GM12878 (cell line): ENCODE data around the gene B3GALNT1. TPM values are rescaled to one million over a fixed set of nuclear protein-coding genes. Genes with fewer than 3 reads are reported as not detected.

Source experiments
- ATAC-seq: fragments of 200-7000 bp; cut with Tn5 transposase; 3 replicates; pipeline ENCODE4 v1.9.1; 2020; ENCODE audit warnings: mild to moderate bottlenecking, moderate library complexity
- BruUV-seq: library from RNA; stranded (reverse); fragments of 400-500 nt; replicated peaks from 2 replicates; lab custom pipeline; 2021; lab: Mats Ljungman, UMichigan
- CTCF ChIA-PET: fragments of 300-600 bp; sonication (Branson Sonifier 250); formaldehyde crosslinking; extraction: SDS; loops from one replicate; lab custom pipeline; 2021; ENCODE audit warnings: inconsistent platforms; lab: Yijun Ruan, JAX
- POLR2A ChIA-PET: fragments of 350-600 bp; formaldehyde crosslinking; extraction: SDS; loops from one replicate; lab custom pipeline; 2021; ENCODE audit warnings: inconsistent platforms; lab: Charles Lee
- RAD21 ChIA-PET: fragments of 300-600 bp; sonication (Branson Sonifier 250); formaldehyde crosslinking; loops from one replicate; lab custom pipeline; 2023; ENCODE audit warnings: antibody characterized with exemption; ENCODE audit not compliant: unreplicated experiment; lab: Charles Lee
- SMC1A ChIA-PET: fragments of 300-600 bp; sonication (Branson Sonifier 250); formaldehyde crosslinking; loops from one replicate; lab custom pipeline; 2023; ENCODE audit not compliant: unreplicated experiment, uncharacterized antibody; lab: Charles Lee
- DNase-seq: peaks from one replicate; pipeline ENCODE4 v3.0.0-alpha.2; 2011; ENCODE audit warnings: low read depth, low spot score
- FAIRE-seq: peaks from 3 replicates; lab custom pipeline; 2011; peaks lifted over from hg19 to GRCh38; lab: Jason Lieb, UNC
- H2AFZ ChIP-seq: 2 replicates; pipeline ENCODE4 v1.6.0; 2011; ENCODE audit warnings: low read depth, low read length, control low read depth; ENCODE audit not compliant: control insufficient read depth
- H3K27ac ChIP-seq: 2 replicates; pipeline ENCODE4 v1.5.1; 2011; ENCODE audit warnings: control low read depth; ENCODE audit not compliant: control insufficient read depth, insufficient read depth
- H3K27me3 ChIP-seq, 2 experiments: replicated peaks in 1 of 2; 2 replicates each; pipeline versions ENCODE4 v1.6.0 to v1.6.1; 2011; ENCODE audit warnings: low read length in 1 of 2; ENCODE audit not compliant: control insufficient read depth in 2 of 2, insufficient read depth in 2 of 2
- H3K36me3 ChIP-seq, 2 experiments: 2 replicates each; pipeline ENCODE4 v1.5.1; 2011; ENCODE audit warnings: low read length in 1 of 2; ENCODE audit not compliant: control insufficient read depth in 2 of 2, insufficient read depth in 2 of 2
- H3K4me1 ChIP-seq: 2 replicates; pipeline ENCODE4 v1.6.1; 2011; ENCODE audit warnings: mild to moderate bottlenecking, low read length, moderate library complexity, mixed read lengths; ENCODE audit not compliant: control insufficient read depth, insufficient read depth
- H3K4me2 ChIP-seq: 2 replicates; pipeline ENCODE4 v1.6.0; 2011; ENCODE audit warnings: control low read depth; ENCODE audit not compliant: control insufficient read depth, insufficient read depth
- H3K4me3 ChIP-seq: fragments of 200-600 bp; sonication (generic); 2 replicates; pipeline ENCODE4 v1.5.1; 2016
- H3K79me2 ChIP-seq: 2 replicates; pipeline ENCODE4 v1.6.0; 2011; ENCODE audit warnings: low read length; ENCODE audit not compliant: control insufficient read depth, insufficient read depth
- H3K9ac ChIP-seq: 2 replicates; pipeline ENCODE4 v1.8.0; 2011; ENCODE audit warnings: low read length, control low read depth, mixed read lengths; ENCODE audit not compliant: control insufficient read depth, insufficient read depth
- H3K9me3 ChIP-seq: replicated peaks from 3 replicates; pipeline ENCODE4 v1.5.1; 2011; ENCODE audit warnings: mild to moderate bottlenecking, low read length; ENCODE audit not compliant: control insufficient read depth, insufficient read depth
- H4K20me1 ChIP-seq: 2 replicates; pipeline ENCODE4 v1.6.0; 2011; ENCODE audit not compliant: control insufficient read depth, insufficient read depth
- E4F1 ChIP-seq: fragments of 450-650 bp; IDR thresholded peaks from 2 replicates; pipeline ENCODE4 v1.6.1; 2018; ENCODE audit warnings: borderline replicate concordance, mild to moderate bottlenecking; ENCODE audit not compliant: partially characterized antibody
- JUND ChIP-seq: IDR thresholded peaks from 2 replicates; pipeline ENCODE4 v1.6.1; 2012; ENCODE audit warnings: low read depth, mild to moderate bottlenecking, low read length, improper control_type of control experiment, moderate library complexity
- NFYA ChIP-seq: IDR thresholded peaks from 2 replicates; pipeline ENCODE4 v1.6.1; 2011; ENCODE audit warnings: low read depth, mild to moderate bottlenecking, low read length, improper control_type of control experiment, borderline replicate concordance
- PAX8 ChIP-seq: fragments of 450-650 bp; IDR thresholded peaks from 2 replicates; pipeline ENCODE4 v1.6.1; 2017; ENCODE audit warnings: mild to moderate bottlenecking, moderate library complexity
- POLR2AphosphoS2 ChIP-seq: IDR thresholded peaks from 2 replicates; pipeline ENCODE4 v1.6.1; 2011; ENCODE audit warnings: low read depth, mild to moderate bottlenecking, low read length, improper control_type of control experiment, moderate library complexity
- POLR2AphosphoS5 ChIP-seq: IDR thresholded peaks from 2 replicates; pipeline ENCODE4 v1.6.1; 2011; ENCODE audit warnings: mild to moderate bottlenecking, low read length, inconsistent platforms
- STAT3 ChIP-seq: IDR thresholded peaks from 2 replicates; pipeline ENCODE4 v1.6.1; 2011; ENCODE audit warnings: low read depth, low read length, improper control_type of control experiment
- YY1 ChIP-seq: IDR thresholded peaks from 2 replicates; pipeline ENCODE4 v1.6.1; 2011; ENCODE audit warnings: low read depth, mild to moderate bottlenecking, low read length
- ZBTB33 ChIP-seq: fragments of 450-650 bp; IDR thresholded peaks from 2 replicates; pipeline ENCODE4 v1.6.1; 2017; ENCODE audit warnings: mild to moderate bottlenecking
- WGBS: methylation state at CpG from one replicate; pipeline ENCODE4 v1.1.6; 2016; ENCODE audit warnings: low lambda C conversion rate; ENCODE audit not compliant: insufficient replicate concordance, insufficient coverage; ENCODE audit errors: missing lambda C conversion rate; 5-methylcytosine and 5-hydroxymethylcytosine counted together
- in situ Hi-C: fragments of 300-500 bp; cut with MboI; formaldehyde crosslinking; loops from 9 replicates; pipeline ENCODE4 v1.14.3; 2018; ENCODE audit warnings: mixed read lengths
- intact Hi-C: fragments of 100-400 bp; cut with micrococcal nuclease; formaldehyde crosslinking; loops from one replicate; pipeline ENCODE4 v1.14.2; 2022; ENCODE audit not compliant: unreplicated experiment
- polyA plus RNA-seq, 11 experiments: library from polyadenylated mRNA; depleted of rRNA in 4 of 11; unstranded in 6 of 11; stranded (reverse) in 5 of 11; fragments of >200 nt; fragmentation: Nextera tagmentation in 4 of 11; fragmentation: Illumina TruSeq in 1 of 11; extraction: Ambion mirVana in 4 of 11; extraction: Trizol in 1 of 11; gene quantifications; 1 replicate in 1 of 11; 2 replicates in 10 of 11; pipeline versions ENCODE4 v1.2.1 to v1.2.3, GENCODE V29; 2011 to 2016; ENCODE audit warnings: inconsistent platforms in 2 of 11, missing spikeins in 2 of 11, low read depth in 1 of 11
- total RNA-seq, 4 experiments: library from RNA; depleted of rRNA in 3 of 4; stranded (reverse); fragments of >200 nt in 3 of 4; fragmentation: Illumina TruSeq in 1 of 4; extraction: Trizol in 1 of 4; gene quantifications; 2 replicates each; pipeline versions ENCODE4 v1.2.1 to v1.2.3, GENCODE V29; 2013 to 2021

Gene B3GALNT1
- total and polyA plus RNA-seq, 10 of the 15 experiments (the other 5 are each of a cell fraction or from before 2014, with no cell fraction given) = 0.04 to 0.95 (median 0.18) TPM; not detected in 3

GRCh38 chr3:161137260-161137659 is 32.1 kb upstream of the B3GALNT1 start:
- Histone ChIP-seq H3K4me1 (no peaks in the 10 kb centered on the region), H4K20me1 (no peaks in the 10 kb centered on the region), H3K27me3 (no peaks in the 10 kb centered on the region), H3K9me3 (no peaks in the 10 kb centered on the region), H3K27ac (no peak overlapping the region), H3K9ac (no peak overlapping the region), H3K79me2 (no peaks in the 10 kb centered on the region), H3K36me3 (no peaks in the 10 kb centered on the region), H3K4me2 (no peak overlapping the region), H3K4me3 (no peak overlapping the region), H2AFZ (no peak overlapping the region)
- CTCF ChIA-PET = interaction anchor here (0.7 to 1.1 kb wide), 2 partner anchors 27 to 34 kb away, joined by 3 to 4 read pairs; no protein-coding TSS in a partner anchor
- SMC1A ChIA-PET = no interaction called here
- FAIRE-seq (no peak), ATAC-seq (no peak), DNase-seq (no peak)
- RAD21 ChIA-PET = no interaction called here
- BruUV-seq = no TSS peak
- TF ChIP-seq PAX8 (no peak), YY1 (no peak), ZBTB33 (no peak), POLR2AphosphoS2 (no peak), POLR2AphosphoS5 (no peak), STAT3 (no peak), E4F1 (no peak), NFYA (no peak), JUND (no peak)
- 0% methylated on average over 2 of the region's 2 CpGs for WGBS
- POLR2A ChIA-PET = no interaction called here
- in situ Hi-C loops = no loop called here
- intact Hi-C loops = no loop called here
